ENCODE data around the gene TEN1. TPM values are rescaled to one million over a fixed set of nuclear protein-coding genes. Genes with fewer than 3 reads are reported as not detected.
A peak's percentile ranks its signal among the peaks of the same experiment; 100 is the strongest.

Gene TEN1
- total and polyA plus RNA-seq, 4 donors: 12.0 to 30.0 (median 16.5) TPM

GRCh38 chr17:76014100-76014924 is 35.3 kb downstream of the TEN1 start:
- Histone ChIP-seq H3K9me3 (ENCODE audit: control insufficient read depth in 4 of 4, low read length in 3 of 4) (no peaks in the 10 kb centered on the region), H3K4me1 (ENCODE audit: control insufficient read depth in 4 of 4, insufficient read depth in 4 of 4, low read length in 3 of 4) (peaks cover 0 to 6% (median 2%) of the 10 kb centered on the region in 4 donors), H3K4me3 (ENCODE audit: low read depth in 1 of 3, low read length in 3 of 3) (no peak overlapping the region), H3K27me3 (ENCODE audit: control insufficient read depth in 4 of 4, insufficient read depth in 4 of 4, low read length in 3 of 4) (no peaks in the 10 kb centered on the region), H3K9ac (ENCODE audit: low read depth in 1 of 2, low read length in 2 of 2) (no peak overlapping the region), H3K27ac (ENCODE audit: low read depth in 1 of 2, low read length in 2 of 2) (no peak overlapping the region), H3K36me3 (ENCODE audit: control insufficient read depth in 4 of 4, insufficient read depth in 3 of 4, low read depth in 1 of 4, low read length in 3 of 4) (no peaks in the 10 kb centered on the region)
- WGBS: 27% methylated on average over 19 of the region's 19 CpGs
- TF ChIP-seq RAD21 (IDR thresholded peaks at IDR 0.05): peak; percentile 88 to 92
- TF ChIP-seq GABPA (IDR thresholded peaks at IDR 0.05 in 1 of 2, conservative IDR thresholded peaks at IDR 0.05 in 1 of 2): no peak
- peak; percentile 85 for TF ChIP-seq CTCF (IDR thresholded peaks at IDR 0.05; ENCODE audit: low read depth, low read length, missing input control)
- peak; percentile 80 for DNase-seq (ENCODE audit: low spot score)

GRCh38 chr17:76014925-76015261 is 35.9 kb downstream of the TEN1 start:
- Histone ChIP-seq H3K4me1 (ENCODE audit: control insufficient read depth in 4 of 4, insufficient read depth in 4 of 4, low read length in 3 of 4) (peaks cover 0 to 6% (median 2%) of the 10 kb centered on the region in 4 donors), H3K9me3 (ENCODE audit: control insufficient read depth in 4 of 4, low read length in 3 of 4) (no peaks in the 10 kb centered on the region), H3K9ac (ENCODE audit: low read depth in 1 of 2, low read length in 2 of 2) (no peak overlapping the region), H3K27me3 (ENCODE audit: control insufficient read depth in 4 of 4, insufficient read depth in 4 of 4, low read length in 3 of 4) (no peaks in the 10 kb centered on the region), H3K36me3 (ENCODE audit: control insufficient read depth in 4 of 4, insufficient read depth in 3 of 4, low read depth in 1 of 4, low read length in 3 of 4) (no peaks in the 10 kb centered on the region), H3K4me3 (ENCODE audit: low read depth in 1 of 3, low read length in 3 of 3) (no peak overlapping the region), H3K27ac (ENCODE audit: low read depth in 1 of 2, low read length in 2 of 2) (no peak overlapping the region)
- TF ChIP-seq EGR1 (IDR thresholded peaks at IDR 0.05; ENCODE audit: low read depth in 2 of 2) (no peak), RAD21 (IDR thresholded peaks at IDR 0.05) (no peak), YY1 (IDR thresholded peaks at IDR 0.05) (no peak), CTCF (IDR thresholded peaks at IDR 0.05; ENCODE audit: low read depth, low read length, missing input control) (no peak), FOXA2 (IDR thresholded peaks at IDR 0.05) (no peak), REST (IDR thresholded peaks at IDR 0.05) (no peak), GABPA (IDR thresholded peaks at IDR 0.05 in 1 of 2, conservative IDR thresholded peaks at IDR 0.05 in 1 of 2) (no peak), TAF1 (conservative IDR thresholded peaks at IDR 0.05) (no peak), ATF3 (IDR thresholded peaks at IDR 0.05) (no peak), RXRA (IDR thresholded peaks at IDR 0.05) (no peak), SP1 (IDR thresholded peaks at IDR 0.05) (no peak), MAX (IDR thresholded peaks at IDR 0.05) (no peak), ZBTB33 (IDR thresholded peaks at IDR 0.05) (no peak), HNF4A (conservative IDR thresholded peaks at IDR 0.05) (no peak), FOXA1 (IDR thresholded peaks at IDR 0.05) (no peak), NR2F2 (IDR thresholded peaks at IDR 0.05) (no peak), HNF4G (IDR thresholded peaks at IDR 0.05) (no peak), JUND (IDR thresholded peaks at IDR 0.05) (no peak)
- DNase-seq (ENCODE audit: low spot score): no peak
- WGBS: 82% methylated on average over 26 of the region's 26 CpGs

Measured in liver (tissue), 9 donors.